ENCODE measurements around the gene RNF20. TPM values are rescaled to one million over a fixed set of nuclear protein-coding genes. Genes with fewer than 3 reads are reported as not detected.
A peak's percentile ranks its signal among the peaks of the same experiment; 100 is the strongest.

The RNF20 gene
- total RNA-seq, 1 experiment from 2014 or later = 58.4 TPM

DNA sequence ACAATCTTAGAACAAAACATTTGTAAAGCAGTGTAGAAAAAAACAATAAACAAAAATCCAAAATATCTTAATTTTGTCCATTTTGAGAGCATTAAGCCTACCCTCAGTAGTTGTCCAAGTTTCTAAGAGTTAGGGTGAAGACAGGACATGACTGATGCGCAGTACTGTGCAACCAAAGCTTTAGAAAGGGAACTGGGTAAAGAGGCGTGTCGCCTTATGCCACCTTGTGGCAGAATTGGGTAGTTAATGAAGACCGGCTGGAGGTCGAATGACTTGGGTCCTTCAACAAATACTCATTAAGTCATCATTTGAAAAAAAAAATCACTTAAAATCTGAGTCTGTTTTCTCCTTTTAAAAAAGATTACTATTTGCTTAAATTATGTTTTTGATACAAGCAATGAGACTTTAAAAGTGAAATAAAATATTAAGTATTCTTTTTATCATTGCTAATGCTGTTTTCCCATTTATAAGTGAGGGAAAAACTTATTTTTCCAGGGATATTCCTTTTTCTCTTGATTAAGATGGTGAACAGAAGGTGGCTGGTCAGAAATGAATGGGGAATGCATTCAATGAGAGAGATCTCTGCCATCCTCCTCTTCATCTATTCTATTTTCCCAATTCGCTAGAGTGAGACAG, 3.5 kb upstream of the RNF20 start:
- Histone ChIP-seq H3K9me3 (ENCODE audit: low read depth, low read length, poor library complexity, severe bottlenecking) (no peaks in the 10 kb centered on the region), H3K4me3 (ENCODE audit: low read depth, low read length, poor library complexity, severe bottlenecking) (no peak overlapping the region), H3K4me1 (ENCODE audit: insufficient read depth, low read length, poor library complexity, severe bottlenecking) (no peaks in the 10 kb centered on the region), H3K36me3 (ENCODE audit: insufficient read depth, low read length, poor library complexity, severe bottlenecking) (no peaks in the 10 kb centered on the region), H3K27ac (ENCODE audit: low read depth, low read length, poor library complexity, severe bottlenecking) (no peak overlapping the region), H3K27me3 (replicated peaks; ENCODE audit: insufficient read depth, low read depth, low read length, poor library complexity) (peaks cover 9% of the 10 kb centered on the region)
- TF ChIP-seq EZH2 (IDR thresholded peaks at IDR 0.05; ENCODE audit: borderline replicate concordance, low read depth, low read length, poor library complexity, severe bottlenecking) = no peak
- TF ChIP-seq, protein P1, sequence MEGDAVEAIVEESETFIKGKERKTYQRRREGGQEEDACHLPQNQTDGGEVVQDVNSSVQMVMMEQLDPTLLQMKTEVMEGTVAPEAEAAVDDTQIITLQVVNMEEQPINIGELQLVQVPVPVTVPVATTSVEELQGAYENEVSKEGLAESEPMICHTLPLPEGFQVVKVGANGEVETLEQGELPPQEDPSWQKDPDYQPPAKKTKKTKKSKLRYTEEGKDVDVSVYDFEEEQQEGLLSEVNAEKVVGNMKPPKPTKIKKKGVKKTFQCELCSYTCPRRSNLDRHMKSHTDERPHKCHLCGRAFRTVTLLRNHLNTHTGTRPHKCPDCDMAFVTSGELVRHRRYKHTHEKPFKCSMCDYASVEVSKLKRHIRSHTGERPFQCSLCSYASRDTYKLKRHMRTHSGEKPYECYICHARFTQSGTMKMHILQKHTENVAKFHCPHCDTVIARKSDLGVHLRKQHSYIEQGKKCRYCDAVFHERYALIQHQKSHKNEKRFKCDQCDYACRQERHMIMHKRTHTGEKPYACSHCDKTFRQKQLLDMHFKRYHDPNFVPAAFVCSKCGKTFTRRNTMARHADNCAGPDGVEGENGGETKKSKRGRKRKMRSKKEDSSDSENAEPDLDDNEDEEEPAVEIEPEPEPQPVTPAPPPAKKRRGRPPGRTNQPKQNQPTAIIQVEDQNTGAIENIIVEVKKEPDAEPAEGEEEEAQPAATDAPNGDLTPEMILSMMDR (conservative IDR thresholded peaks at IDR 0.05; ENCODE audit: low read depth, low read length) = peak; percentile 85
- intact Hi-C loops (cut with micrococcal nuclease; ENCODE audit: unreplicated experiment) = loop anchor here (1.0 to 10.0 kb wide), 2 partner anchors 71 to 815 kb away; no protein-coding TSS in a partner anchor
- peak; percentile 80 for DNase-seq (ENCODE audit: low spot score)
- ChIA-PET CTCF (interaction anchor here (1.0 to 1.7 kb wide), 2 partner anchors 71 to 81 kb away, joined by 5 to 18 read pairs; no protein-coding TSS in a partner anchor), POLR2A (ENCODE audit: low non-redundant PET) (no interaction called here)
- BruUV-seq (replicated peaks) = no TSS peak

DNA sequence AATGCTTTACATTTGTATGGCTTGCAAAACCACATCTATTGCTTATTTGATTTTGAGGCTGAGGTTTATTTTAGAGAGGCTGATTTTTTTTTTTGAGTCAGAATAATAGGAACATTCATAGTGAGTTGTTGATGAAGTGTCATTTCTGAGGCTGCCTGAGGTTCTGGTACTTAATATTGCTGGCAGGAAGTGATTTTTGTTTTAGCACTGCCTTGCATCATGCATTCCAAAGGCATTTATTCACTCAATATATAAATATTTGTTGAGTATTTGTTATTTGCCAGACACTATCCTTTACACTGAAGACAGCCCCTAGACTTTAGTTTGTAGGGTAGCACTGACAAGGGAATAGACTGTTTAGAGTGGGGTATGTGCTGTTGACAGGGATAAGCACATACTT, 2.7 kb downstream of the RNF20 start:
- no peak for DNase-seq (ENCODE audit: low spot score)
- Histone ChIP-seq H3K9me3 (ENCODE audit: low read depth, low read length, poor library complexity, severe bottlenecking) (no peaks in the 10 kb centered on the region), H3K27me3 (replicated peaks; ENCODE audit: insufficient read depth, low read depth, low read length, poor library complexity) (no peaks in the 10 kb centered on the region), H3K4me3 (ENCODE audit: low read depth, low read length, poor library complexity, severe bottlenecking) (no peak overlapping the region), H3K4me1 (ENCODE audit: insufficient read depth, low read length, poor library complexity, severe bottlenecking) (no peaks in the 10 kb centered on the region), H3K36me3 (ENCODE audit: insufficient read depth, low read length, poor library complexity, severe bottlenecking) (peaks cover 27% of the 10 kb centered on the region), H3K27ac (ENCODE audit: low read depth, low read length, poor library complexity, severe bottlenecking) (no peak overlapping the region)
- ChIA-PET CTCF (no interaction called here), POLR2A (ENCODE audit: low non-redundant PET) (no interaction called here)
- TF ChIP-seq, protein P1 (conservative IDR thresholded peaks at IDR 0.05; ENCODE audit: low read depth, low read length) = no peak
- no peak for TF ChIP-seq EZH2 (IDR thresholded peaks at IDR 0.05; ENCODE audit: borderline replicate concordance, low read depth, low read length, poor library complexity, severe bottlenecking)
- intact Hi-C loops (cut with micrococcal nuclease; ENCODE audit: unreplicated experiment) = loop anchor here (10.0 kb wide), 1 partner anchor 822 kb away; no protein-coding TSS in a partner anchor
- BruUV-seq (replicated peaks) = no TSS peak

DNA sequence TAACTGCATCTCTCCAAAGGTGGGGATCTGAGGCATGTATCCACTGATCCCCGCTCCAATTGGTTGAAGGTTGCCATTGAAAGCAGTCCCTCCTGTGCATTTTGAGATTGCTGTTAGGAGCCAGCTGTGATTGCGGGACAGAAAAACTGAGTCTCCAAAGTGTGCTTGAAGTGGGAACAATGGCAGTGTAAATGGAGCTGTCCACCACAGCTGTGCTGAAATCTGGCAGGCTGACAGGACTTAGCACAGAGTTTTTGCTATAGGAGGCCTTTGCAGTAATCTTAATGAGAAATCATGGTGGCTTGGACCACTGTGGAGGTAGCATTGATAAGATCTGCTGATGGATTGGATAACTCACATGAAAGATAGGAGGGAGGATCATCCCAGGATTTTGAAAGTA, 3.3 kb downstream of the RNF20 start:
- ChIA-PET CTCF (no interaction called here), POLR2A (ENCODE audit: low non-redundant PET) (no interaction called here)
- Histone ChIP-seq H3K9me3 (ENCODE audit: low read depth, low read length, poor library complexity, severe bottlenecking) (no peaks in the 10 kb centered on the region), H3K27me3 (replicated peaks; ENCODE audit: insufficient read depth, low read depth, low read length, poor library complexity) (no peaks in the 10 kb centered on the region), H3K4me1 (ENCODE audit: insufficient read depth, low read length, poor library complexity, severe bottlenecking) (no peaks in the 10 kb centered on the region), H3K27ac (ENCODE audit: low read depth, low read length, poor library complexity, severe bottlenecking) (no peak overlapping the region), H3K36me3 (ENCODE audit: insufficient read depth, low read length, poor library complexity, severe bottlenecking) (peaks cover 32% of the 10 kb centered on the region), H3K4me3 (ENCODE audit: low read depth, low read length, poor library complexity, severe bottlenecking) (no peak overlapping the region)
- no TSS peak for BruUV-seq (replicated peaks)
- intact Hi-C loops (cut with micrococcal nuclease; ENCODE audit: unreplicated experiment) = loop anchor here (10.0 kb wide), 1 partner anchor 822 kb away; no protein-coding TSS in a partner anchor
- peak; percentile 36 for DNase-seq (ENCODE audit: low spot score)
- TF ChIP-seq EZH2 (IDR thresholded peaks at IDR 0.05; ENCODE audit: borderline replicate concordance, low read depth, low read length, poor library complexity, severe bottlenecking) = no peak
- TF ChIP-seq, protein P1 (conservative IDR thresholded peaks at IDR 0.05; ENCODE audit: low read depth, low read length) = no peak

Measured in A673 (cell line).